ENCODE data around the gene POLD2.

- TF ChIP-seq CTCF (IDR thresholded peaks at IDR 0.05; ENCODE audit: insufficient read depth, low read length, poor library complexity, severe bottlenecking) (no peak), EZH2phosphoT487 (conservative IDR thresholded peaks at IDR 0.05; ENCODE audit: low read length) (no peak)
Measured at GRCh38 chr7:44101966-44102845, 21.1 kb downstream of the POLD2 start.

Measured in SU-DHL-6 (cell line).